Middle frontal gyrus (tissue), 1 donor: ENCODE measurements around the gene G6PD.

ENCODE experiments used
- DNase-seq: peaks from one replicate; pipeline ENCODE4 v3.0.0-alpha.2; 2015; ENCODE audit warnings: low spot score; ENCODE audit errors: extremely low spot score

G6PD gene

DNA sequence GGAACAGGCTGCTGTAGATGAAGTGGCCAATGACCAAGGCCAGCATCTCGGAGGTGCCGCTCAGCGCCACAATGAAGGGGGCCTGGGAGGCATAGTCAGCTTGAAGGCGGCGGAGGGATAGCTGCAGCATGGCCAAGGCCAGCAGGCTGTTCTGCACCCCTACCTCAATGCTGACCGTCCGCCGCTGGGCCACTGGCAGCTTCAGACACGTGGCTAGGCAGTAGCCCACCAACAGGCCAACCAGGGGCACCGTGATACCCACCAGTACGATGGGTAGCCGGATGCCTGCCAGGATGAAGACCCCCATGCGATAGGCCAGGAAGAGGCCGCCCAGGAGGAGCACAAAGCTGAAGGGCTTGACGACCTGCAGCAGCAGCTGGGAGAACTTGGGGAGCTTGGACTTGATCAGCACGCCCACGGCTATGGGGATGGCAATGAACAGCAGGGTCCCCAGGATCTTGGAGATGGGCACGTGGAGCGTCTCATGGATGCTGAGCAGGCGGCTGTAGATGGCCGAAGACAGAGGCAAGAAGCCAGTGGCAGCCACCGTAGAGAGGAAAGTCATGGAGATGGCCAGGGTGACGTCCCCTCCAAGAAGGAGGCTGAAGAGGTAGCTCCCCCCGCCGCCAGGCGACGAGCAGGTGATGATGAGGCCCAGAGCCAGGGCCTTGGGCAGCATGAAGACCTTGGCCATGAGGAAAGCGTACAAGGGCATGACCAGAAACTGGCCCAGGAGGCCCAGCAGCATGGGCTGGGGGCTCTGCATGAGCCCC, 58.9 kb downstream of the G6PD start:
- no peak for DNase-seq

DNA sequence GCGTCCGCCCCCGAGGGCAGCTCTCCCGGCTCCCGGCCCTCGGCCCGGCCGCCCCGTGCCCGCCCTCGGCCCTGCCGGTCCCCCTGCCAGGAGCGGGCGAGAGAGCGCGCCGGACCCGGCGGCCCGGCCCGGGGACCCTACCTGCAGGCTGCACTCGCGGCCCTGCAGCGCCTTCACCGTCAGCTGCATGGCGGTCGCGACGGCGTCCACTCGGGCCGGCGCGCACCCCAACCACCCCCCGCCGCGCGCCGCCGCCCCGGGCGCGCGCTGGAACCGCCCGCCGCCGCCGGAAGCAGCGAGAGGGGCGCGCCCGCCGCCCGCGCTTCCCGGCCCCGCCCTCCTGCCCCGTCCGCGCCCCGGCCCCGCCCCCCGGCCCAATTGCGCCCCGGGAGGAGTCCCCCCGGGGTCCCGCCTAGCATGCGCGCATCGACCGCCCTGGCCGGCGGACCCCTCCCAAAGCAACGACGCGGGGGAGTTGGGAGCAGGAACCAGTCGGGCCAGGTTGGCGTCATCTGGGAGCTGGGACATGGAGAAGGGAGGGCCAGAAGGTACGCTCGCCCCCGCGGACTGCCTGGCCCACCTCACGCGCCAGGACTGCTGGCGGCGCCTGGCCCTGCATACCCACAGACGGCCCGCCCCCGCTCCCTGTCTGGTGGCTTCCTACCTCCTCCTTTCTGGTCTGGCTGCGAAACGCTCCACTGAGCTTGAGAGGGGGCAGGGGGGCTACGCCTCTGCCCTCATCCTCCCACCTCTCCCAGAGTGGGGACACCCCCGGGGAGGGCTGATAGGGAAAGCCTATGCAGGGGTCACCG, 60.0 kb downstream of the G6PD start, which contains the start of gene UBL4A:
Gene UBL4A, minus strand, starts transcription at position 220 of the 812 bp plus-strand sequence. Its CDS starts 31 bp downstream, at position 189.
- no peak for DNase-seq

DNA sequence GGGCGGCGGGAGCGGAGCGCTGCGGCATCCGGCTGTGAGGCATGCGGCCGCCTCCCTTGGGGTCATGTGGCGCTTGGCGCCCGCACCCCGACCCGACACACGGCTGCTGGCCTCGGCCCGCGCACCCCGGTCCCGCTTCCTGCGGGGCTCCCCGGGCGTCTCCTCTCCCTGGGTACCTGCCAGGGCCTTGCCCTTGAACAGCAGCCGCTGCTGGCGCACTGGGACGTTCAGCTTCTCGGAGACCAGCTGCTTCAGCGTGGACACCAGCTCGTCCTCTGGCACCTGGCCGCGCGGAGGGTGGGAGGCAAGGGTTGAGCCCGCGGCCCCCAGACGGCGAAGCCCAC, 60.6 kb downstream of the G6PD start:
- no peak for DNase-seq

DNA sequence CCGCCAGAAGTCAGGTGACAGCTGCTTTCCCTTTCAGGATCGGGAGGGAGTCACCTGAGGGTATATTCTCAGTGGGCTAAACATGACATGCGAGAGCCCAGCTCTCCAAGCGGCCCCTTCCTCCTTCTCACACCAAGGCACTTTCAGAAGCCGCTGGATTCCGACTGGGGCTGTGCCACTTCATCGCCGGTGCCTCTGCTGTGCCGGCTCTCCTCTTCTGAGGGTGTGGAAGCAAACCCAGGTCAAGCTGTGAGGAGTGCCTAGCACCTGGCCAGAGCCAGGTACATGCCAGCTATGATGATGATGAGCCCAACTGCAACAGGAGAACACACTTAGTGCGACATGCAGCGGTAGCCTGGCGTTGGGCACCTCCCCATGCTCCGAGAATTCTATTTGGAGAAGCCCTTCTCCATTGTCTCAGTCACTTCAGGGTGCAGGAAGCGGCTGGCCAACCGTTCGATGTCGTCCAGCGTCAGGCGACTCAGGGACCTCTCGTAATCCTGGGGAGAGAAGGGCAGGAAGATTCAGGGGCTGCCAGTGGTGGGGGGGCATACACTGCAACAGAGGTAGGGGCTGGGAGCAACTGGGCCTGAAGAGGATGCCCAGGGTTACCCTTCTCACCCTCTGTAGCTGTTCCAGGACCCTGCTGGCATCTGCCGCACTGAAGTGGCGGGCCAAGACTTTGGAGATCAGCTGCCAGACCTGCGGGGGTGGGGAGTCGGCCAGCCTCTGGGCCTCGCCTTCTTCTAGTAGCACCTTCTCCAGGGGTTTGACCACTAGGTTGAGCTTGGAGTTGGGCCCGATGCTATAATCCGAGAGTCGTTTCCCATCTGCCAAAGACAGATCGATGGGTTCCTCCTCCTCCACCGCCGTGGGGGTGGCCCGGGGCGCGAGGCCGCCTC, 61.2 kb downstream of the G6PD start:
- no peak for DNase-seq

DNA sequence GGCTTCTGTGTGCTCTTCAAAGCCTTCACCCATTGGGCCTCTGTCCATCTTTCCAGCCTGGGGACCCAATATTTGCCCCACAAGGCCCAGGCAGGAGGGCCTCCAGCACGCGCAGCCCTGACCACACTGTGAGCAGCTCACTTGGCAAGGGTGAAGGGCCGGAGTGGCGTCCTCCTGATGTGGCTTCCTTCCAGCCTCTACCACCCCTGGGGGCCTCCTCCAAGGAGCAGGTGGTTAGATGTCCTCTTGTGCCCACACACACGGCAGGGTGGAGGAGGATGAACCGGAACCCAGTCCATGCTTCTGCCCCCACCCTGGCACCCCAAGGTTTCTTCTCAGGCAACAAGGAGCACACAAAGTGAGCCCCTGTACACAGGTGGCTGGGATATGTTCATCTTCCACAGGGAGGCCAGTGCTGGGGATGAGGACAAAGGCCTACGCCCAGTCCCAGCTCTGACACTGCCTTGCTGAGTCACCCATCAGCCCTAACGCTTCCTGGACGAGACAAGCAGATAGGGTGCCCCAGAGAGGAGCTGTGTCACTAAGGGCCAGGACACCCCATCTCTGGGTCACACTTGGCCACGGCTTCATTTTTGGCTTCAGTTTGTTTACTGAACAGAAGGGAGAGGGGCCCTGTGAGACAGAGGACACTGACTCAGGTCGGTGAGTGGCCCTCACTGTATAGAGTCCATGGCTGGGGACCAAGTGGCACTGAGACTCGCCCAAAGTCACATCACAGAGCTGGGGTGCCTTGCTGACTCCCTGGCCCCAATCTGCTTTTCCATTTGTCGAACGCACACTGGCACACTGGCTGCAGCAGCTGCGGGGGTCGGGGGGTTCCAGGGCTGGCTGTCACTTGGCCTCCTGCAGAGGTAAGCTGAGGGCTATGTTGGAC, 62.1 kb downstream of the G6PD start:
- no peak for DNase-seq

- no peak for DNase-seq
These were observed 63.3 kb downstream of the G6PD start for GRCh38 chrX:154483325-154483724.

GRCh38 chrX:154482786-154483185, 63.9 kb downstream of the G6PD start:
- DNase-seq, result no peak

- no peak for DNase-seq
These were observed 64.6 kb downstream of the G6PD start for GRCh38 chrX:154481911-154482601.
